ENCODE measurements around the gene EIF3F.
A peak's percentile ranks its signal among the peaks of the same experiment; 100 is the strongest.

DNA sequence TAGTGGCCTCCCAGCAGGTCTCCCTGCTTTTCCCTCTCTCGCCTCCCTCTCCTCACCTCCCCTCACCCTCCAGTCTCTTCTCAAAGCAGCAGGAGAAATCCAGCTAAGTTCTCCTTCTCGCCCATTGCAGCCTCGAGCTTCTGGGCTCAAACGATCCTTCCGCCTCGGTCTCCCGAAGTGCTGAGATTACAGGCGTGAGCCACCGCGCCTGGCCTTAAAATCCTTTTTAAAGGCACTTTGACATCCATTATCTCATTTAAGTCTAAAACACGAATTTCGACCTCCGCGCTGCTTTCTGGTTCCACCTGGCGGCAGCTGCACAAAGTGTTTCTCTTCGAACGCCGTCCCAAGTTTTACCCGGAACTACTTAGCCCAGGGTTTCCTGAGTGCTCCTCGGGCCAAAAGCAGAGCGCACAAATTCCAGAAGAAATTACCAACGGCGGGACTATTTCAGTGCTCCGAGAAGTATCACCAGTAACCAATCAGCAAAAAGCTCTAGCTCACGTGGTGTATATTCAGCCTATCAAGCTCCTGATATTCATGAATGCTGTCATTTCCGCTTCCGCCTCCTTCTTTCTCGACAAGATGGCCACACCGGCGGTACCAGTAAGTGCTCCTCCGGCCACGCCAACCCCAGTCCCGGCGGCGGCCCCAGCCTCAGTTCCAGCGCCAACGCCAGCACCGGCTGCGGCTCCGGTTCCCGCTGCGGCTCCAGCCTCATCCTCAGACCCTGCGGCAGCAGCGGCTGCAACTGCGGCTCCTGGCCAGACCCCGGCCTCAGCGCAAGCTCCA lies at the start of gene EIF3F:
- TF ChIP-seq RAD21 (IDR thresholded peaks at IDR 0.05; ENCODE audit: low read depth) = peak; percentile 86
- TF ChIP-seq FOXM1 (IDR thresholded peaks at IDR 0.05; ENCODE audit: borderline replicate concordance, low read depth) = peak; percentile 77; the same call in 1 of the 2 replicates
- TF ChIP-seq, protein P1, sequence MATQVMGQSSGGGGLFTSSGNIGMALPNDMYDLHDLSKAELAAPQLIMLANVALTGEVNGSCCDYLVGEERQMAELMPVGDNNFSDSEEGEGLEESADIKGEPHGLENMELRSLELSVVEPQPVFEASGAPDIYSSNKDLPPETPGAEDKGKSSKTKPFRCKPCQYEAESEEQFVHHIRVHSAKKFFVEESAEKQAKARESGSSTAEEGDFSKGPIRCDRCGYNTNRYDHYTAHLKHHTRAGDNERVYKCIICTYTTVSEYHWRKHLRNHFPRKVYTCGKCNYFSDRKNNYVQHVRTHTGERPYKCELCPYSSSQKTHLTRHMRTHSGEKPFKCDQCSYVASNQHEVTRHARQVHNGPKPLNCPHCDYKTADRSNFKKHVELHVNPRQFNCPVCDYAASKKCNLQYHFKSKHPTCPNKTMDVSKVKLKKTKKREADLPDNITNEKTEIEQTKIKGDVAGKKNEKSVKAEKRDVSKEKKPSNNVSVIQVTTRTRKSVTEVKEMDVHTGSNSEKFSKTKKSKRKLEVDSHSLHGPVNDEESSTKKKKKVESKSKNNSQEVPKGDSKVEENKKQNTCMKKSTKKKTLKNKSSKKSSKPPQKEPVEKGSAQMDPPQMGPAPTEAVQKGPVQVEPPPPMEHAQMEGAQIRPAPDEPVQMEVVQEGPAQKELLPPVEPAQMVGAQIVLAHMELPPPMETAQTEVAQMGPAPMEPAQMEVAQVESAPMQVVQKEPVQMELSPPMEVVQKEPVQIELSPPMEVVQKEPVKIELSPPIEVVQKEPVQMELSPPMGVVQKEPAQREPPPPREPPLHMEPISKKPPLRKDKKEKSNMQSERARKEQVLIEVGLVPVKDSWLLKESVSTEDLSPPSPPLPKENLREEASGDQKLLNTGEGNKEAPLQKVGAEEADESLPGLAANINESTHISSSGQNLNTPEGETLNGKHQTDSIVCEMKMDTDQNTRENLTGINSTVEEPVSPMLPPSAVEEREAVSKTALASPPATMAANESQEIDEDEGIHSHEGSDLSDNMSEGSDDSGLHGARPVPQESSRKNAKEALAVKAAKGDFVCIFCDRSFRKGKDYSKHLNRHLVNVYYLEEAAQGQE (IDR thresholded peaks at IDR 0.05; ENCODE audit: low read depth) = no peak
- TF ChIP-seq EP300 (IDR thresholded peaks at IDR 0.05; ENCODE audit: borderline replicate concordance) = no peak
- peak; percentile 69 for TF ChIP-seq CREB1 (IDR thresholded peaks at IDR 0.05; ENCODE audit: low read depth)
- TF ChIP-seq MAX (IDR thresholded peaks at IDR 0.05) = peak; percentile 72
- peak; percentile 98 for TF ChIP-seq USF1 (IDR thresholded peaks at IDR 0.05)
- peak; percentile 75 for TF ChIP-seq TAF1 (IDR thresholded peaks at IDR 0.05; ENCODE audit: low read depth)
- peak; percentile 90 for TF ChIP-seq TEAD4 (IDR thresholded peaks at IDR 0.05)
- TF ChIP-seq YY1 (IDR thresholded peaks at IDR 0.05; ENCODE audit: low read depth) = peak; percentile 93
- TF ChIP-seq EGR1 (IDR thresholded peaks at IDR 0.05) = no peak
